Fibroblast of skin of back (primary cell): Measurements from ENCODE around the gene PDE8A.
A peak's percentile ranks its signal among the peaks of the same experiment; 100 is the strongest.

ENCODE experiments used
- DNase-seq: peaks from one replicate; pipeline ENCODE4 v3.0.0-alpha.2; 2013

The PDE8A gene

DNA sequence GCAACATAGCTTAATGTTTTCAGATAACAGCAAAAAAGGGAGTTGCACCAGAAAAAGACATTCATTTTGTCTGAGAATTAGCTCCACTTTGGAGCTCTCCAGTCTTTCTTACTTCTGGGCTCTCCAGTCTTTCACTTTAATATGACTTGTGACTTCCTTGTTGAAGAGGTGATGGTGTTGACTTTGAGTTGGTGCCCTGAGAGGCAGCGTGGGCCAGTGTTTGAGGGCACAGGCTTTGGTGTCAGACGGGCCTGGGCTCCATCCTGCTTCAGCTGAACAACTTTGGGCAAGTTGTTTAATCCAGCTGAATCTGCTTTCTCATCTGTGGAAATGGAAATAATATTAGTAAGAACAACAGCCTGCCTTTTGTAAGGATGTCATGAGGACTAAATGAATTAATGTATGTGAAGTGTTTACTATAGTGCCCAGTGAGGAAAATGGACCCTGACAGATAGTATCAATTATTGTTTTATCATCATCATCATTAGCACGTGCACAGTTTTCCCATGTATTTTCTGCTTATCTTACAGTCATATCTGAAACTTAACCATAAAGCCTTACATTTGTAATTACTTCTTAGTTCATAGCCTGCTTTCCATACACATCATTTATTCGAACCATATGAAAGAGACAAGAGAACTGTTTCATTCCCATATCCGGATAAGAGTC, 108.4 kb downstream of the PDE8A start:
- DNase-seq: no peak

DNA sequence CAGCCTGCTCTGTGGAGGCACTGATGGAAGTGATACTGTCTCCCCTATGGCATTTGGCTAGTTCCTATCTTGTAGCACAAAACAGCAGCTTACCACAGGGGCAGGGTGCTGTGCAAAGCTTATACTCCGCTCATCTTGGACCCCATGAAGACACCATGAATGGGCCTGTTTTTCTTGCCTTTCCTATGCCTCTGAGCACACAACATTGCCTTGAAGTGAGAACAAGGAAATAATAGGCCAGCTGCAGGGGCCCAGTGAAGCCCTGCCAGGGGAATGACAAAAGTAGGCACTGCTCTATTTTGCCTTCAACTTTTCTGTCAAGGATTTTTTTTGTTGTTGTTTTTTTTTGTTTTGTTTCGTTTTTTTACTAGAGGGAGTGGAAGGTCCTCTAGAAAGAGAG, 110.3 kb downstream of the PDE8A start:
- no peak for DNase-seq

DNA sequence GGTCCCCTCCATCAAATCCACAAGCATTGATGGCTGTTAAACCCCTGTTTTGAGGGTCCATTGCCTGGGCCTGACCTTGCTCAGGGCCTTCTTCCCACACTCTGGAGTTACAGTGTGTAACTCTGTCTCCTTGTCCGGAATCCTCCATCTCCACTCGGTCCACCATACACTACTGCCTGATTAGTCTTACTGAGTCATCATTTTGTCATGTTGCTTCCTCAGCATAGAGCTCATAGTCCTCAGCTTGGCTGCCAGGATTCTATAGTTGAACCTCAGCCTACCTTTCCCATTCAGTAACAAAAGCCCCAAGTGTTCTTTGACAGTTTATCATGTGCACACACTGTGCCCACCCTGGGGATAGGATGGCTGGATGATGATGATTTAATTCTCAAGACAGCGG, 113.0 kb downstream of the PDE8A start:
- DNase-seq: peak; percentile 36

DNA sequence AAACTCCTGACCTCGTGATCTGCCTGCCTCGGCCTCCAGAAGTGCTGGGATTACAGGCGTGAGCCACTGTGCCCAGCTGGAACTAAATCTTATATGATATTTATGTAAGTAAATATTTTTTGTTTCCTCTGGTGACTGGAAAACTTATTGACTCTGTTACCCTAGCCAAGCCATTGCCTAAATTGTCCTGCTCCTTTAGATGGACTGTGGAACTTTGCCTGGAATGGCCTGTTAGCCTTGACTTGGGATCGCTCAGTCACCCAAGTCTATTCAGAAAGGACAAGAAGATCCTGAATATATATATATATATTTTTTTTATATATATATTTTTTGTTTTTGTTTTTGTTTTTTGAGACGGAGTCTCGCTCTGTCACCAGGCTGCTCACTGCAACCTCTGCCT, 113.9 kb downstream of the PDE8A start:
- DNase-seq: no peak

DNA sequence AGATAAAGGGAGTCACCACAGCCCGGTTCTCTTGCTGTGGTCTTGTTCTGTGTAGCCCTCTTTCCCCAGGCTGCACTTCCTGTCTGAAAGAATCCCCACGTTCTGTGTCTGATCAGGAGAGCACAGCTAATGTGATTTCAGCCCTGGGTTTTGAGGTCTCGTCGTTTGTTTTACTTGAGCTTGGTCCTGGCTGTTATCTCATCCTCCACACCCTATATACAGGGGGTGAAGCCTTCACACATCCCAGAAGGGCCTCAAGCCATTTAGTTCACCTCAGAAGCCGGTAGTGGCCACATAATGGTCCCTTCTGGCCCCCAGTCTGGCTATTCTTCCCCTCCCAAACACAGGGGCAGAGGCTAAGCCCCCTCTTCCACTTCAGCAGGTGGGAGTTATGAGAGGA, 115.6 kb downstream of the PDE8A start:
- DNase-seq: no peak

DNA sequence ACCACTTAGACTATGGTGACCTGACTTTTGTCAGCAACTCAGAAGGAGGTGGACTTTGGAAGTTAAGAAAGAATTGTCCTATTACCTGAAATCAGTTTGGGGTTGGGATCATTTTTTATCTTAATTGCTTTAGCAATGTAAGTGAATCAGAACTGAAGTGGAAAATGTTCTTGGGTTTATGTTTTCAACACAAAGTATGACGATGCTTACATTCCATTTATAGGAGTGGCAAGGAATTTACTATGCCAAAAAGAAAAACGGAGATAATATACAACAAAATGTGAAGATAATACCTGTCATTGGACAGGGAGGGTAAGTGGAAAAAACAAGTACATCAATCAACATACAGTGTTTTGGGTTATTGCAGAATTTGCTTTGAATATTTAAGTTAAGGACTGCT, 116.1 kb downstream of the PDE8A start:
- DNase-seq: no peak

DNA sequence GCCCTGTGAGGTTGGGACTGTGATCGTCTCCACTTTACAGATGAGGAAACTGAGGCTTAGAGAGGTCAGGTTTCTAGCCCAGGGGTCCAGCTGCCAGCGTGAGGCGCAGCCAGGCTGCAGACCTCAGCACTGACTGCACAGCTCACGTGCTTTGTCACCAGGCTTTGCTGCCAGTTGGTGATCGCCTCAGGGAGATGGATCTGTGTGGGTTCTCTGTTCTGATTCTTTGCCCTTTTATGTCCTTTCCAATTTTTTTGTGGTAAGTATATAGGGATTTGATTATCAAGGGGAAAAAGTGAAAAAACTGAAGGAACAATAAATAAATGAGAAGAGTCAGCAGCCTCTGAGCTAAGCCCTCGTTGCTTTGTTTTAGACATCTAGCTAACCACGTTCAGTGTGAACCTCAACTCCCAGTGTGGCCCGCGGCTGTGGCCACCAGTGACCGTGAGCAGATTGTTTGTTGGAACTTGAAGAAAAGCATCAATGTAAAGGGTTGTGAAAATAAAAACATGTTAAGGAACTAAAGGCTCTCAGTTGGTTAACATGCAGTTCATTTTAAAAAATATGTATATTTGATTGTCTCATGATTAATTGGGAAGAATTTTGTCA, 117.6 kb downstream of the PDE8A start:
- DNase-seq: no peak

DNA sequence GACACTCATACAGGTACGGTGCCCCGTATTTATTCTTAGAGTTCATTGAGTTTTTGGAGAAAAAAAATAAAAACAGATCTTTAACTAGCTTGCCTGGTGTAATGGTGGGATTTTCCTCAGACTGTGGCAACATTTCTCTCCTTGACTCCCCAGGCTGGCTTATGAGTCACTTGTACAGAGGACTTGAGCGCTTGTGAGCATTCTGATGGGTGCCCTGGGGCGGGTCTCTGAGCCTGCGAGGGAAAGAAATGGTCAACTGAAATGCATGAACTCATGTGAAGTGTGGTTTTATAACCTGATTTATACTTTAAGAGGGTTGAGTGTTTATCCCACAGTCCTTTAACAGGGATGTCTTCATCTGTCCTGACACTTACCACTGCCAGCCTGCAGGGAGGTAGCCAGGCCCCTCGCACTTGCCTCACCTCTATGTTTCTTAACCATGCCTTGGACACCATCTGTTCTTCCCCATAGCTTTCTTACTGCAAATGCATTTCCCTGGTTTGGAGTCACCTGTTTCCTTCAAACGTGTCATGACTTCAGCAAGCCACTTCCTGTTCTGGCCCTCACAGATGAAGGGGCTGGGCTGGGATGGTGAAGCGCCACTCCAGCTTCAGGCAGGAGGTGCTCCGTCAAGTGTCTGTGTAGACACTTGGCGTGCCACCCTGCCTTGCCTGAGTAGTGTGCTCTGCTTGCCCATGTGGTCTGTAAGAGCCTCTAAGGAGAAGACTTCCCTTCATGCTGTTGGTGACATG, 118.7 kb downstream of the PDE8A start:
- no peak for DNase-seq

DNA sequence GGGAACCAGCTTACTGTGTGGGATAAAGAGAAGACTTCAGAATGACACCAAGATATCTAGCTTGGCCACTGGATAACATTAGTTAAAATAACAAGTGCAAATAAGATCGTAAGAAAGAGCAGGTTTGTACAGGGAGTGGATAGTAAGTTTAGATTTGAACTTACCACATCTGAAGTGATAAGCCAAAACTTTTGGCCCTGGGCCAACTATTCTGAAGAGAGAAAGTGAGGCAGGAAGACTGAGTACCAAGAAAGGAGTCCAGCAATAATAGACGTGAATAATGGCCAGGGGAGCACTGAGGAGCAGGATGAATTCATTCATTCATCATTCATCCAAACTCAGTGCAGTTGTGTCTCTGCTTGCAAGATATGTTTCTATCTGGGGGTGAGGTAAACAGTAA, 122.9 kb downstream of the PDE8A start:
- DNase-seq: no peak

DNA sequence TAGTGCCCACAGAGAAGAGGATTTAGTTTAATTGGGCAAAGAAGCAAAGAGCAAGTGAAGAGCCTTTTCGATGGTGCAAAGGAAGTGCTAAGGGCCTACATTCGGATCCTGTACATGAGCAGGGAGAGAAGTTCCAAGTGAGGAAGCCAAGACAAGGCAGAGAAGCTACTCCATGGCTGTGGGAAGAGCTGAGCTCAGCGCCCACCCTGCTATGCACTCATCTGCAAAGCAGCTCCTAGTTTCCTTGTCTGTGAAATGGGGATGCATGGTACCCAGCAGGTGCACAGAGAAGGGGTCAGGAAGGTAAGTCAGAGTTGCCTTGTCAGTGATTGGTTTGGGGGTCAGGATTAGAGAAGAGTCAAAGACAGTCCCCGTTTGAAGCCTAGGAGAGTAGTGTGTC, 126.5 kb downstream of the PDE8A start:
- DNase-seq: no peak

DNA sequence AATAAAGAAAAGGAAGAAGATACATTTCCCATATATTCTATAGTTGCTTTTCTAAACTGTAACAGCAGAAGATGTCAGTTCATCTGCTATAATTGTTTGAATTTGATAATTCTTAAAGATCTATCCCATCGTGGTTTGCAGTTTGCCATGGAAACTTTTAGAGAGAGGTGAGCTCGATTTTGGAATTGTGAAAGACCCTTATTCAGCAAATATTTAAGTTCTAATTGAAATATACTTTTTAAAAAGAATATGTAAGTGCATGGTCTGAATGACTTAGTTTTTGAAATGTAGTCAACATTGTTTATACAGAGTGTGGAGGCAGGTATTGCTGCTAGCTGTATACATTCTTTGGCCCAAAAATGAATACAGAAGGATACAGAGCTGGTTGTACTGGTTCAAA, 127.7 kb downstream of the PDE8A start:
- DNase-seq: no peak

DNA sequence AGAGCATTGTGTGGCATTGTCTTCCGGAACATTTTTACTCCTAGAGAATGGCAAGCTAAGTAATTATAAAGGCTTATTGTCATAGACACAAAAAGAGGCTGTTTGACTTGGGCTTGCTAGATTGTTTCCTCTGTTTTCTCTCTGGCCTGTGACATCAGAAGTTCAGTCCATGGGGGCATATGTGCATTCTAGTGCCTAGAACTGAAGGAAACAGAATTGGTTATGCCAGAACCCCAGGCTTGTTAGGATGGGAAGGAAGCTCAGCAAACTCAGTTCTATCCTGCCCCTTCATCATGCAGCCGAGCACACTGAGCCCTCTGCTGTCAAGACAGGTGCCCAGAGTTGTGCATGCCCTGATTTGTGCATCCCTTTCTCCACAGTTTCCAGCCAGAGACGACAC, 131.3 kb downstream of the PDE8A start:
- DNase-seq: no peak

DNA sequence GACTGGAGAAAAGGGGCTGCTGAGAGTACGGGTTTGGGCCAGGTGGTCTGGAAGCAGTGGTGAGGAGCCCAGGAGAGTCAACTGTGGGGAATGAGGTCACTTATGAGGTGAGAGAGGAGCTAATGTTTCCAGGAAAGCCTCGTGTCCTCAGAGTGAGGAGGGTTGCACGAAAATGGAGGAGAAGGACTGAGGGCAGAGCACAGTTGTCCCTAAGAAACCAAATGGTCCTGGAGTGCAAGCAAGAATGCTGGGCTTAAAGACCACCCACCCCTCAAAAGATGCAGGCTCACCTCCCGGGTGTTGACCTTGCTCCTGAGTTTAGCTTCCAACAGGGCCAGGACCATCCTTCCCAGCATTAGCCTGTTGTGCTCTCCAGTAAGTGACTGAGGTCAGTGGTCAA, 133.2 kb downstream of the PDE8A start:
- DNase-seq: no peak

DNA sequence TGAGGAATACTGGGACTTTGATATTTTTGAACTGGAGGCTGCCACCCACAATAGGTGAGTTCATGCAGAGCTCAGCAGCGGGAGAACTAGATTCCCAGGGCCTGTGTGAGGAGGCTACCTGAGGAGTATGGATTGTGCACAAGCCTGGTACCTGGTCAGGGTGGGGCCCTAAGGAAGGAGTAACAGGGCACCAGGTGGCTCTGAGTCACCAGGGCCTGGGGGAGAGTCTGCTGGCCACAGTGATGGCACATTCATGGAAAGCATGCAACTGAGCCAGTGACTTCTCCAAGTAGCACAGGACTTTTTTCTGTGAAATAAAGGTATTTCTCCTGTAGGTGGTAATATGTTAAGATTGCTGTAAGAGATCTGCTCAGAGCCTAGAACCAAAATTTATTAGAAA, 134.4 kb downstream of the PDE8A start:
- DNase-seq: no peak

DNA sequence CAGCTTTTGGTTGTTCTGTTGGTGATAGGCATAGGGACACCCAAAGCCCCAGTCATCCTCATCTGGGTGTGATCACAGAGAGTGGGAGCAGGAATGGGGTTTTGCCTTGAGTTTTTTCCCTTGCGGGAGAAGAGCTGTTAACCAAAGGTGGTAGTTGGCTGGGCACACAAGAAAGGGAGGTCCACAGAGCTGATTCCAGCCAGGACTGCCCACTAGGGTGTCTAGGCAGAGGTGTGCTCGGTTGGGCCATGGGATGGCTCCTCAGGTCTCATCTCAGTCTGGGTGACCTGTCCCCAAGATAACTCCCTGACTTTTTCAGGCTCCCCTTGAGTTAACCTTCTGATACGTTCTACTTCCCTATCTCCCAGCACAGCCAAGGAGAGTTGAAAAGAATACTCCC, 134.8 kb downstream of the PDE8A start:
- no peak for DNase-seq

DNA sequence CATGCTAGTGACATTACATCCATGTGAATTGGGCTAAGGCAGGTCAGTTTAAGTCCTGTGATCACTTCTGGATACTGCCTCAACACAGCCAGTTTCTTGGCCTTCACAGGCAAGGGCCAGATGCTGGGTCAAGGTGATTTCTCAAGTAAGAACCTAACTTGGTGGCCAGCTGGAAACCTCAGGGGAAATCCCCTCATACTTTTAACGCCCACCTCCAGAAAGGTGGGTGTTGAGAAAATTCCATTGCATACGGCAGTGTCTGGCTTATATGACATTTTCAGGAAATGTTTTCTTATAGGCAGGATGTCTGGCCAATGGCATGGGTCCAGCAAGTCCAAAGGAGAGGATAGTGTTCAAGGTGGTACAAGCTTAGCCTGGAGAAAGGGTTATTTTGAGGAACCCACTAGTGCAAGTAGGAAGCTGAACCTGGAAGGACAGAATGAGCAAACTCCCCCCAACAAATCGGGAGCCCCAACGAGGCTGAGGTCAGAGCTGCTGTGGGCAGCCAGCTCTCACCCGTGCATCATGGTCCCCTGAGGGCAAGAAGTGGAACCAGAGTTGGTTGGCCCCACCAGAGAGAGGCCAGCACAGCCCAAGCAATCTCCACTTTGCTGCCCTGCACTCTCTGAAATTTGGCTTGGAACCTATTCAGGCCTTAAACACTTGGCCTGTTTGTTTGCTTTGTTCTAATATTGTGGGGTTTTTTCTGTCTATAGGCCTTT, 135.4 kb downstream of the PDE8A start:
- DNase-seq: no peak

DNA sequence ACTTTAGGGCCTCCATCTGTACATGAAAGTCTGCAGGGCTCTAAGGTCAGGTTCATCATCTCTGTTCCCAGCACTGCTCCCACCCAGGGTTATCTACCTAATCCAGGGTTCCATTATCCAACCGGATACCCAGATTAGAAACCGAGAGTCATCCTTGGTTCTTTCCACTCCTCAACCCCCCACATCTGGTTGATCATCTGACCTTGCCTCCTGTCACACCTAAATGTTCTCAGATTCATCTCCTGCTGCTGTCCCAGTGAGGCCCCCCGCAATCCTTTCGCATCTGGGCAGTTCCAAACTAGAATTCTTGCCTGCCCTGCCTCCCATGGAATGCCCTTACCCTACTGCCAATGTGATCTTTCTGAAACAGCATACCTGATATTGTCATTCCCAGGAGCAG, 136.5 kb downstream of the PDE8A start:
- no peak for DNase-seq

DNA sequence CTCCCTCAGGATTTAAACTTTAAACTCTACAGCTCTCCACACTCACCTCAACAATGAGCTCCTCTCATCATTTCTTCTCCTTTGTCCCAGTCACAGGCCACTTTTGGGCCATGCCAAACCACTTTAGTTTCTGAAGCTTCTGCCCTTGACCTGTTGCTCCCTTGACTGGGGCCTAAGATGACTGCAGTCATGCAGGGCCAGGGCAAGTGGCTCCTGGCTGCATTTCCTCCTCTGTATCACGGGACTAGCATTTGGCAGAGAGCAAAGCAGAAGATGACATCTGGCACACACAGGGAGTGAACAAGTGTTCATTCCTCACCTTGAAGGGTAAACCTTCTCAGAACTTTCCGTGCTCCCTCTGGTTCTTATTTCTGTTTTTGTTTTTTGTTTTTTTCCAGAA, 136.9 kb downstream of the PDE8A start:
- DNase-seq: no peak

DNA sequence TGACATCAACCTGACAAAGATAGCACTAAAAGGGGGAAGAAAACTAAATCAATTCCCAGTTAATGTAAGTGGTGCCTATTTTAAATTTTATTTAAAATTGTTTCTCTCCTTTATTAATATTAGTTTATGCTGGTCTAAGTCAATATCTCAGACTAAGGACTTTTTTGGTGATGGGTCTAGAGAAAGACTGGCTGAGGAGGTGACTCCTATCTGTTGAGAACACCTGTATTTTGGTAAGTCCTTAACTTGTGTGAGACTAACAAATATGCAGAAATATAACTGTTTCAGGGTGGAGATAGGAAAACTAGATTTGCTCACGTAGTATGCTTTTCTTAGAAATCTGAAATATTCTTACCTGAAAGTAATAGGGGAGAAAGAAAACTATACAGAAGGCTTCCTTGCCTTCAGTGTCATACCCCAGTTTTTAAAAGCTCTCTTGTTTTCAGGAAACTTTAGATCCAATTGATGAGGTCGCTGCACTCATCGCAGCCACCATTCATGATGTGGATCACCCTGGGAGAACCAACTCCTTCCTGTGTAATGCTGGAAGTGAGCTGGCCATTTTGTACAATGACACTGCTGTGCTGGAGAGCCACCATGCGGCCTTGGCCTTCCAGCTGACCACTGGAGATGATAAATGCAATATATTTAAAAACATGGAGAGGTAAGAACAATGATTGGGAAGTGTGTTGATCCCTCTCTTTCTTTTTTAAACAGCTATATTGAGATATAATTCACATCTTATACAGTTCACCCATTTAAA, 138.9 kb downstream of the PDE8A start:
- DNase-seq: no peak

DNA sequence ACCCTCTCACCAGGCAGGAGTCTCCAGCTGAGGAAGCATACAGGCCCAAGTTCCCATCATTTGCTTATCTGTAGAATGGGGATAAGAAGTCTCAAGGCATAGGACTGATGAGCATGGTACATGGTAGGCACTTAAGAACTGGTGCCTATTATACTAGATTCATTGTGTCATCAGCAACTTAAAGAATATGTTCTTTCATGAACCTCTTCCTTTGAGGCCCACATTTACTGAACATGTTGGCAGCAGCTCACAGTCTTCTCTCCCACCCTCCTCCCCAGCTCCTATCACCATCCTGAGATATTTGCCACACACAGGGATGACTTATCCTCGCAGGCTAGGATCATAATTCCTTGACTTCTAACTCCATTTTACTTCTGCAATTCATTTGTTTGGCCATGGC, 142.5 kb downstream of the PDE8A start:
- no peak for DNase-seq

DNA sequence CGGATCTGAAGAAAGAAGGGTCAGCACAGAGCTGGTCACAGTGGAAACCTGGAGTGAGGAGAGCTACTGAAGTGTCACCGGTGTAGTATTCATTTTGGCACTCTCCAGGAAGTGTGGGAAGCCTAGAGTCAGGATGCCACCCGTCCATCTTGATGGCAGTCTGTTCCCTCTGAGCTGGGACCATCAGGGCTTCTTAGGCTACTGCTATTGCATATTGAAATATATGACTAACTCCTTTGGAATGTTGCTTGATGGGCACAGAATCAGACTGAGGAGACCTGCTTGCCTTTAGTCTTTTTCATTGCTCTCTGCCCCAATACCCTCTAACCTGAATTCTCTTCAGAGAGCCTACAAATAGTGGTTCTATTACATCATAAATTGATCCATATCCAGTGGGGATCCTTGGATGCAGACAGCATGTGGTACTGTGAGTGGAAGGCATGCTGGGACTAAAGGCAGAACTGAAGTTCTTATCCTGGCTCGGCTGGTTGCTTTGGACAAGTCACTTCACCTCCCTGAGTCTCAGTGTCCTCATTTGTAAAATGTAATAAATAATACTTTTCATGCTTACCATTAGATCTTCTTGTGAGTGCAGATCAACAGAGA, 143.5 kb downstream of the PDE8A start:
- peak; percentile 56 for DNase-seq

DNA sequence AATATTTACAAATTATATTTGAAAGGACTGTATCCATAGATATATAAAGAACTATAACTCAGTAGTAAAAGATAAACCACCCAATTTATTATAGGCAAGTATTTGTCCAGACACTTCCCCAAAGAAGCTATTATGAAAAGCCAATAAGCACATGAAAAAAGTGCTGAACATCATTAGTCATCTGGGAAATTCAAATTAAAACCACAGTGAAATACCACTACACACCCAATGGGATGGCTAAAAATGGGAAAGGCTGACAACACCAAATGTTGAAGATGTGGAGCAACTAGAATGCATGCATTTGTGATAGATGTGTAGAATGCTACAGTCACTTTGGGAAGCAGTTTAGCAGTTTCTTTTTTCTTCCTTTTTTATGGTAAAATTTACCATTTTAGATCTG, 147.0 kb downstream of the PDE8A start:
- peak; percentile 15 for DNase-seq
